GM13976 (cell line): Measurements from ENCODE around the gene AP1B1.

ENCODE experiments used
- DNase-seq: peaks from one replicate; pipeline ENCODE4 v3.0.0; 2012; ENCODE audit warnings: low spot score
- in situ Hi-C: fragments of 300-500 bp; cut with MboI; formaldehyde crosslinking; loops from one replicate; pipeline ENCODE4 v1.12.0; 2022; ENCODE audit warnings: low sequenced_read_pairs, mixed read lengths, inconsistent platforms; ENCODE audit not compliant: unreplicated experiment
- TF ChIP-seq, protein P1 (sequence below): IDR thresholded peaks from 2 replicates; pipeline ENCODE4 v1.5.1; 2012; ENCODE audit warnings: borderline replicate concordance, mild to moderate bottlenecking; ENCODE audit not compliant: insufficient read depth; ENCODE audit errors: extremely low read depth, missing control alignments, control extremely low read depth

Gene AP1B1

GRCh38 chr22:29329581-29329980 is 58.8 kb downstream of the AP1B1 start:
- TF ChIP-seq, protein P1, sequence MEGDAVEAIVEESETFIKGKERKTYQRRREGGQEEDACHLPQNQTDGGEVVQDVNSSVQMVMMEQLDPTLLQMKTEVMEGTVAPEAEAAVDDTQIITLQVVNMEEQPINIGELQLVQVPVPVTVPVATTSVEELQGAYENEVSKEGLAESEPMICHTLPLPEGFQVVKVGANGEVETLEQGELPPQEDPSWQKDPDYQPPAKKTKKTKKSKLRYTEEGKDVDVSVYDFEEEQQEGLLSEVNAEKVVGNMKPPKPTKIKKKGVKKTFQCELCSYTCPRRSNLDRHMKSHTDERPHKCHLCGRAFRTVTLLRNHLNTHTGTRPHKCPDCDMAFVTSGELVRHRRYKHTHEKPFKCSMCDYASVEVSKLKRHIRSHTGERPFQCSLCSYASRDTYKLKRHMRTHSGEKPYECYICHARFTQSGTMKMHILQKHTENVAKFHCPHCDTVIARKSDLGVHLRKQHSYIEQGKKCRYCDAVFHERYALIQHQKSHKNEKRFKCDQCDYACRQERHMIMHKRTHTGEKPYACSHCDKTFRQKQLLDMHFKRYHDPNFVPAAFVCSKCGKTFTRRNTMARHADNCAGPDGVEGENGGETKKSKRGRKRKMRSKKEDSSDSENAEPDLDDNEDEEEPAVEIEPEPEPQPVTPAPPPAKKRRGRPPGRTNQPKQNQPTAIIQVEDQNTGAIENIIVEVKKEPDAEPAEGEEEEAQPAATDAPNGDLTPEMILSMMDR = no peak
- DNase-seq = no peak
- in situ Hi-C loops = no loop called here

- in situ Hi-C loops = no loop called here
- TF ChIP-seq, protein P1 = no peak
- DNase-seq = no peak
These were observed 59.5 kb downstream of the AP1B1 start for GRCh38 chr22:29328566-29329500.

DNA sequence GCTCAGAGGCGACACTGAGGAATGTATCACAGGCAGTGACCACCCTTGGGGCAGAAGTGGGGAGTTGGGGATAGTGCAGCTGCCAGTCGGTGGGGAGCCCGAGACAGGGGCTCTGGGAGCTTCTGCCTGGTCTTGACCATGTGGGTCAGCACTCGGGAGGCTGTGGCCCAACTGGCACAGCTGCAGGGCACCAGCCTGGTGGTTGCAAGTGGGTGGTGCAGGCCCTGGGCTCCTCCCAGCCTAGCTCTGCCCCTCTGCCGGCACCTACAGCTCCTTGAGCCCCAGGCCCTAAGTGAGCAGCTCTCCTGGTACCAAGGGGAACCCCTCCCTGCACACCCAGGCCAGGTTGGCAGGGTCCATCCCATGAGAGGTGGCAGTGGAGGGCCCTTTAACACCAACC is 60.3 kb downstream of the AP1B1 start:
- TF ChIP-seq, protein P1 = no peak
- in situ Hi-C loops = no loop called here
- DNase-seq = no peak

GRCh38 chr22:29327089-29327764 is 61.1 kb downstream of the AP1B1 start:
- no peak for DNase-seq
- TF ChIP-seq, protein P1 = no peak
- in situ Hi-C loops = no loop called here

- DNase-seq = no peak
- TF ChIP-seq, protein P1 = no peak
These were observed 61.9 kb downstream of the AP1B1 start for GRCh38 chr22:29326481-29326880.

DNA sequence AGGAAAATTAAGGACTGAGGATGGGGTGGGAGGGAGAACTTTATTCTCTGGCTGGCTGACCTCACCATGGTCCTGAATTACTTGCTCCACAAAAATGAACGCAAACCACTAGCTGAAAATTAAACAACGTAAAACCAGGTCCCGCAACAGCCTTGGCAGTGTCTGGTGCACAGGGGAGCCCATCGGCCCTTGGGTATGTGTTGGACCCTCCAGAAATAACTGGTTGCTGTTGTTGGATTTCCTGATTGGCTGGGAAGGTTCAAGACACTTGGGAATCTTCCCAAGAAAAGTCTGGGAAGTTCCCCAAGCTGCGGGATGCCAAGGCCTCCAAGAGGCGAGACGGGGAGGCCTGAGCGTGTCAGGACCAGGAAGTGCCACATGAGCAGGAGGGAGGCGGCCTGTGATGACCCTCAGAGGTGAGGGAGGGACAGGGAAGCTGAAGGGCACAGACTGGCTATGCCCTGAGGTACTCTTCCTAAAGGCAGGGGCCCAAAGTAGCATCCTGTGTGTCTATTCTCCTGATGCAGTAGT is 62.5 kb downstream of the AP1B1 start:
- no peak for DNase-seq
- in situ Hi-C loops = no loop called here
- TF ChIP-seq, protein P1 = no peak

More at GRCh38 chr22:29326481-29326880, 61.9 kb downstream of the AP1B1 start:
- in situ Hi-C loops = no loop called here
